Neural crest cell (in vitro differentiated cells): ENCODE data around the gene SEMA5B. TPM values are rescaled to one million over a fixed set of nuclear protein-coding genes. Genes with fewer than 3 reads are reported as not detected.

Experiments
- DNase-seq: peaks from one replicate; pipeline ENCODE4 v3.0.0; 2021; ENCODE audit warnings: low read depth, mixed read lengths, low spot score
- H3K27ac Mint-ChIP-seq: one replicate; pipeline ENCODE4 v1.8.0; 2021; ENCODE audit warnings: mild to moderate bottlenecking, mixed read lengths; ENCODE audit not compliant: unreplicated experiment
- H3K27me3 Mint-ChIP-seq: 2 replicates; pipeline ENCODE4 v1.8.0; 2021; ENCODE audit warnings: low read depth, mild to moderate bottlenecking, mixed read lengths
- H3K36me3 Mint-ChIP-seq: 2 replicates; pipeline ENCODE4 v1.8.0; 2021; ENCODE audit warnings: low read depth, mild to moderate bottlenecking, mixed read lengths
- H3K4me1 Mint-ChIP-seq: 2 replicates; pipeline ENCODE4 v1.8.0; 2021; ENCODE audit warnings: mixed read lengths
- H3K4me3 Mint-ChIP-seq: one replicate; pipeline ENCODE4 v1.8.0; 2021; ENCODE audit warnings: mild to moderate bottlenecking, mixed read lengths
- H3K9me3 Mint-ChIP-seq: 2 replicates; pipeline ENCODE4 v1.8.0; 2021; ENCODE audit warnings: mixed read lengths
- total RNA-seq: library from RNA; stranded (reverse); gene quantifications from 2 replicates; pipeline ENCODE4 v1.2.1, GENCODE V29; 2021
- TF ChIP-seq, protein P1 (sequence below): fragments of 200-600 bp; sonication (generic); conservative IDR thresholded peaks from 2 replicates; pipeline ENCODE4 v1.5.0; 2021; ENCODE audit warnings: antibody characterized with exemption, mild to moderate bottlenecking

SEMA5B gene
- total RNA-seq, 1 donor from 2014 or later: 57.3 TPM

GRCh38 chr3:122942937-122943827, 84.4 kb downstream of the SEMA5B start:
- no peaks in the 10 kb centered on the region for H3K27me3 Mint-ChIP-seq
- peak; percentile 80 for DNase-seq
- no peaks in the 10 kb centered on the region for H3K36me3 Mint-ChIP-seq
- peaks cover 8% of the 10 kb centered on the region for H3K4me1 Mint-ChIP-seq
- no peaks in the 10 kb centered on the region for H3K9me3 Mint-ChIP-seq
- TF ChIP-seq, protein P1, sequence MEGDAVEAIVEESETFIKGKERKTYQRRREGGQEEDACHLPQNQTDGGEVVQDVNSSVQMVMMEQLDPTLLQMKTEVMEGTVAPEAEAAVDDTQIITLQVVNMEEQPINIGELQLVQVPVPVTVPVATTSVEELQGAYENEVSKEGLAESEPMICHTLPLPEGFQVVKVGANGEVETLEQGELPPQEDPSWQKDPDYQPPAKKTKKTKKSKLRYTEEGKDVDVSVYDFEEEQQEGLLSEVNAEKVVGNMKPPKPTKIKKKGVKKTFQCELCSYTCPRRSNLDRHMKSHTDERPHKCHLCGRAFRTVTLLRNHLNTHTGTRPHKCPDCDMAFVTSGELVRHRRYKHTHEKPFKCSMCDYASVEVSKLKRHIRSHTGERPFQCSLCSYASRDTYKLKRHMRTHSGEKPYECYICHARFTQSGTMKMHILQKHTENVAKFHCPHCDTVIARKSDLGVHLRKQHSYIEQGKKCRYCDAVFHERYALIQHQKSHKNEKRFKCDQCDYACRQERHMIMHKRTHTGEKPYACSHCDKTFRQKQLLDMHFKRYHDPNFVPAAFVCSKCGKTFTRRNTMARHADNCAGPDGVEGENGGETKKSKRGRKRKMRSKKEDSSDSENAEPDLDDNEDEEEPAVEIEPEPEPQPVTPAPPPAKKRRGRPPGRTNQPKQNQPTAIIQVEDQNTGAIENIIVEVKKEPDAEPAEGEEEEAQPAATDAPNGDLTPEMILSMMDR: peak; percentile 84
- H3K27ac Mint-ChIP-seq: peak overlapping the region; percentile 27
- no peak overlapping the region for H3K4me3 Mint-ChIP-seq

- Mint-ChIP-seq H3K9me3 (no peaks in the 10 kb centered on the region), H3K27ac (no peak overlapping the region)
Observed at GRCh38 chr3:122942239-122942638, 85.3 kb downstream of the SEMA5B start.

DNA sequence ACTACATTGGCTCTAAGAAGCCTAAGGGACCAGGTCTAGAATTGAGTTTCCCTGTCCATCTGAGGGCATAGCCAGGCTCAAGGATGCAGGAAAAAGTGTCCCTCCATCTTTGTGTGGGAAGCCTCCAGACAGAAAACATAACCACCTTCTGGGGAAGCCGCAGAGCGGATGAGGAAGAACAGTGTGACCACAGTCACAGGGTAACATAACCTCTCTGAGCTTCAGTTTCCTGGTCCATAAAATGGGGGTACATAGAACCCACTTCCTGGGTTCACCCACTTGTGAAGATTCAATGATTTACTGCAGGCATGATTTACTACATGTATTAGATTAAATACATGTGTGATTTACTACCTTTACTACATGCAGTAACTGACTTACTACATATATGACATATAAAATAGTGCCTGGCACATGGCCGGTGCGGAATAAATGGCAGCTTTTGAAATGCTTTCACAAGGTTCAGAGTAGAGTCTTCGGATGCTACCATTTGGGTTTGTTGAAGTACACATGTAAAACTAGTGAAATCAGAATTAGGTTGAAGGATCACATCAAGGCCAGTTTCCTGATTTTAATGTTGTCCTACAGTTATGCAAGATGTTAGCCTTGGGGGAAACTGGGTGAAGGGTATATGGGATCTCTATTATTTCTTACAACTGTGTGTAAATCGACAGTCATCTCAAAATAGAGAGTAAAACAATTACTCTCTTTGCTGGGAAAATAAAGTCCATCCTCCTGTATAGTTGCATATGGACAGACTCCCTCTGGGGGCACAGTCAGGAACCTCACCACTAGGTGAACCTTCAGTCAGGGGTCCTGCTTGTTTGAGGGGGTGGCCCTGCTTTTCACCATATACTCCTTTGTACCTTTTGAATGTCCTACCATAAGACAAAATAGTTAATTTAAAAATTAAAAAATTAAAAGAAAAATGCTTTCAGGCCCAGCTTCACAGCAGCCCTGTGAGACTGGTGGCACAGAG, 86.0 kb downstream of the SEMA5B start:
- DNase-seq: no peak
- H3K4me1 Mint-ChIP-seq: peaks cover 16% of the 10 kb centered on the region
- H3K9me3 Mint-ChIP-seq: no peaks in the 10 kb centered on the region
- no peak overlapping the region for H3K4me3 Mint-ChIP-seq
- no peaks in the 10 kb centered on the region for H3K27me3 Mint-ChIP-seq
- H3K36me3 Mint-ChIP-seq: no peaks in the 10 kb centered on the region
- TF ChIP-seq, protein P1: peak; percentile 55
- H3K27ac Mint-ChIP-seq: no peak overlapping the region

More at GRCh38 chr3:122942239-122942638, 85.3 kb downstream of the SEMA5B start:
- Mint-ChIP-seq H3K4me3 (no peak overlapping the region), H3K4me1 (peaks cover 11% of the 10 kb centered on the region), H3K36me3 (no peaks in the 10 kb centered on the region), H3K27me3 (no peaks in the 10 kb centered on the region)
- no peak for DNase-seq
- TF ChIP-seq, protein P1: no peak

GRCh38 chr3:122940628-122941086, 86.9 kb downstream of the SEMA5B start:
- Mint-ChIP-seq H3K27me3 (no peaks in the 10 kb centered on the region), H3K4me3 (no peak overlapping the region), H3K4me1 (peaks cover 22% of the 10 kb centered on the region), H3K36me3 (no peaks in the 10 kb centered on the region), H3K27ac (no peak overlapping the region), H3K9me3 (no peaks in the 10 kb centered on the region)
- DNase-seq: no peak
- TF ChIP-seq, protein P1: no peak

DNA sequence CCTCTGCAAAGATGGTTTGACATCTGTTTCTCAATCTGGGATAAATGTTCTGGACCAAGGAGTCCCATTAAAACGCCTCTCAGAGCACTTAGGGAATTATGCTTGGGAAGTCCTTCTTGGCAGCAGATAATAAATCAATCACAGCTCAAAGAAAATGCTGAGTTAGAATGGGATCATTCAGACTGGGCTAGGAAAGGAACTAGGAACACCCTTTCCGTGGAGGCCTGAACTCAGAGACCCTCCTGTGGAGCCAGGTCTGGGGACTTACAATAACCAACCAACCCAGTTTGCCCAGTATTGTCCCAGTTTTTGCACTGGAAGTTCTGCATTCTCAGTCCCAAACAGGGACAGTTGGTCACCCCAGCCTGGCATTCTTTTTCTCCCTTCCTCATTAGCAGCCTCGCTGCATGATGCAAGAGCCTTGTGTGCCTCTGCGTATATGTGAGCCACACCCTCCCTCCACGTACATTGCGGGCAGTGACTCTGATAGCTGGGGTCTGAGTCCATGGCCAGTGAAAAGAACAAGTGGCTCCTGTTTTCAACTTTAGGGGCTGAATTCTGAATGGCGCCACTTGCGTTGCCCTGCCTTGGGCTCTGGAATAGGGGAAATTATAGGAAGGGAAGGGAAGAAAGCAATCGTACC, 88.7 kb downstream of the SEMA5B start:
- no peaks in the 10 kb centered on the region for H3K36me3 Mint-ChIP-seq
- no peaks in the 10 kb centered on the region for H3K9me3 Mint-ChIP-seq
- H3K4me3 Mint-ChIP-seq: no peak overlapping the region
- no peak for DNase-seq
- TF ChIP-seq, protein P1: no peak
- no peaks in the 10 kb centered on the region for H3K27me3 Mint-ChIP-seq
- peak overlapping the region; percentile 8 for H3K27ac Mint-ChIP-seq
- peaks cover 18% of the 10 kb centered on the region for H3K4me1 Mint-ChIP-seq
